ENCODE measurements around the gene VPS13A. TPM values are rescaled to one million over a fixed set of nuclear protein-coding genes. Genes with fewer than 3 reads are reported as not detected.

VPS13A gene
- total RNA-seq, 4 donors from 2014 or later: 45.9 to 77.0 (median 53.5) TPM

DNA sequence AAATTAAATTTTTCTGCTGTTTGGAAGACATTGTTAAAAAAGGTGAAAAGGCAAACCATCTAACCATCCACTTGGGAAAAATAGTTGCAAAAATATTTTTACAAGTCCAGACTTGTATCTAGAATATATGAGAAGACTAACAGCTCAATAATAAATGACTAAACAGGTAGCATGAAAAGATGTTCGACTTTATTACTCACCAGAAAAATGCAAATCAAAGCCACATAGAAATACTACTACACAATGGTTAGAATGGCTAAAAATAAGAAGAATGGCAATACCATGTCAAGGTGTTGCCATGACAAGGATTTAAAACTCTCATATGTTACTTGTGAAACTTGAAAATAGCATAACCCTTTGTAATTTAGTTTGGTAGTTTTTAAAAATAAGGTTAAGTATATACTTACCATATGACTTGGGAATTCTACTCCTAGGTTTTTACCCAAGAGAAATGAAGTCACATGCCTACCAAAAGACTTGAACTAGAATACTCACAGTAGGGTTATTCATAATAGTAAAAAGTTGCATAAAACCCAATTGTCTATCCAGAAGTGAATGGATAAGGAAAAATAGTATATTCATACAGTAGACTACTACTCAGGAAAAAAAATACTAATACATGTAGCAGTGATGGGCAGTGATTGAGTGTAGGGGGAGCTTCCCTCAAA, 93.8 kb downstream of the VPS13A start:
- DNase-seq: no peak
- Histone ChIP-seq H3K27me3 (no peaks in the 10 kb centered on the region), H3K9me3 (no peaks in the 10 kb centered on the region), H3K4me3 (replicated peaks in 1 of 3) (no peak overlapping the region), H3K27ac (no peak overlapping the region), H3K36me3 (peaks cover 0 to 3% of the 10 kb centered on the region in 2 donors), H3K4me1 (no peaks in the 10 kb centered on the region)
- intact Hi-C loops (cut with DNase I): no loop called here
- WGBS, 2 donors: 90 to 99% methylated on average over 1 of the region's 1 CpG
- TF ChIP-seq POLR2A (IDR thresholded peaks at IDR 0.05): no peak
- TF ChIP-seq, protein P1, sequence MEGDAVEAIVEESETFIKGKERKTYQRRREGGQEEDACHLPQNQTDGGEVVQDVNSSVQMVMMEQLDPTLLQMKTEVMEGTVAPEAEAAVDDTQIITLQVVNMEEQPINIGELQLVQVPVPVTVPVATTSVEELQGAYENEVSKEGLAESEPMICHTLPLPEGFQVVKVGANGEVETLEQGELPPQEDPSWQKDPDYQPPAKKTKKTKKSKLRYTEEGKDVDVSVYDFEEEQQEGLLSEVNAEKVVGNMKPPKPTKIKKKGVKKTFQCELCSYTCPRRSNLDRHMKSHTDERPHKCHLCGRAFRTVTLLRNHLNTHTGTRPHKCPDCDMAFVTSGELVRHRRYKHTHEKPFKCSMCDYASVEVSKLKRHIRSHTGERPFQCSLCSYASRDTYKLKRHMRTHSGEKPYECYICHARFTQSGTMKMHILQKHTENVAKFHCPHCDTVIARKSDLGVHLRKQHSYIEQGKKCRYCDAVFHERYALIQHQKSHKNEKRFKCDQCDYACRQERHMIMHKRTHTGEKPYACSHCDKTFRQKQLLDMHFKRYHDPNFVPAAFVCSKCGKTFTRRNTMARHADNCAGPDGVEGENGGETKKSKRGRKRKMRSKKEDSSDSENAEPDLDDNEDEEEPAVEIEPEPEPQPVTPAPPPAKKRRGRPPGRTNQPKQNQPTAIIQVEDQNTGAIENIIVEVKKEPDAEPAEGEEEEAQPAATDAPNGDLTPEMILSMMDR (IDR thresholded peaks at IDR 0.05): no peak

DNA sequence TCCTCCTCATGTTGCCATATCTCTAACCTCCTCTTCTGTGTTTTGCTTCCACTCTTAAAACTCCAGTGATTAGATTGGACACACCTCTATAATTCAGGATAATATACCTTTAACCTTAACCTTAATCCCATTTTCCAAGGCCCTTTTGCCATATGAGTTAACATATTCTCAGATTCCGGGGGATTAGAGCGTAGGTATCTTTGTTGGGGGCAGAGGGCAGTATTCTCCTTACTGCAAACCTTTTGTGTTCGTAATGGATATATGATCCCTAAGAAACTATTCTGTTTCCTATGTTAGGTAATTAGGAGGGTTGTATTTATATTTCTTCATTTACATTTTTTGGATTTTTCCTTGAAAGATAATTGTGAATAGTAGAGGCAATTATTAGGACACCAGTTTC, 99.5 kb downstream of the VPS13A start:
- TF ChIP-seq, protein P1 (IDR thresholded peaks at IDR 0.05): no peak
- no peak for TF ChIP-seq POLR2A (IDR thresholded peaks at IDR 0.05)
- Histone ChIP-seq H3K27me3 (no peaks in the 10 kb centered on the region), H3K9me3 (no peaks in the 10 kb centered on the region), H3K36me3 (peaks cover 0 to 10% of the 10 kb centered on the region in 2 donors), H3K27ac (no peak overlapping the region), H3K4me3 (replicated peaks in 1 of 3) (no peak overlapping the region), H3K4me1 (no peaks in the 10 kb centered on the region)
- intact Hi-C loops (cut with DNase I): no loop called here
- 83 to 98% methylated on average over 3 of the region's 3 CpGs for WGBS, 2 donors
- no peak for DNase-seq

DNA sequence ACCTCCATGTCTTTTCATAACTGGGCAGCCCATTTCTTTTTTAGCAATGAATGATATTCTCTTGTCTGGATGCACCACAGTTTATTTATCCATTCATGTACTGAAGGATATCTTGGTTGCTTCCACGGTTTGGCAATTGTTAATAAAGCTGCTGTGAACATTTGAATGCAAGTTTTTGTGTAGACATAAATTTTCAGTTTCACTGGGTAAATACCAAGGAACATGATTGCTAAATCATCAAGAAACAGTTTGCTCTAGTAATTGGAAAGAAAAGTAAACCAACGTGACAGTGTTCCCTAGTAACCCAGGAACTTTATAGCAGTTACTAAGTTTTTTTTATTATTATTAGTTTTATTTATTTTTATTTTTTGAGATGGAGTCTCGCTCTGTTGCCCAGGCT, 100.4 kb downstream of the VPS13A start:
- Histone ChIP-seq H3K4me1 (no peaks in the 10 kb centered on the region), H3K9me3 (no peaks in the 10 kb centered on the region), H3K27me3 (no peaks in the 10 kb centered on the region), H3K4me3 (replicated peaks in 1 of 3) (no peak overlapping the region), H3K27ac (no peak overlapping the region), H3K36me3 (peaks cover 3 to 10% of the 10 kb centered on the region in 2 donors)
- TF ChIP-seq, protein P1 (IDR thresholded peaks at IDR 0.05): no peak
- no peak for TF ChIP-seq POLR2A (IDR thresholded peaks at IDR 0.05)
- WGBS, 2 donors: 92 to 94% methylated on average over 3 of the region's 3 CpGs
- no peak for DNase-seq
- intact Hi-C loops (cut with DNase I): no loop called here

DNA sequence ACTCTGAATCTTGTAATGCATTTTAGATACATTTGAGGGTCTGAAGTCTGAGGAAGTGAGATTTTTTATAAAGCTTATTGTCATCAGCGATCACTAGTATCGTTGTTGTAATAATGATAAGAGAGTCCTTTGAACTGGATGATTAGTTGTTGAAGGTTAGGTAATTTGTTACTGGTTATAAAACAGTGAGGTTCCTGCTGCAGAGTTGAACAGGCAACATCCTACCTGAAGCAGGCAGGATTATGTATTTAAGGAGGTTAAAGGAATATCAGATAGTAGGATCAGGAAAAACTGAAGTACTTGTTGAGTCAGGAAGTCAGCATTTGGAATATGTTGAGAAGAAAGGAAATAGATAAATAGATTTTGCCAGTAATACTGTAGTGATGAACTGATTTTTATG, 106.7 kb downstream of the VPS13A start:
- WGBS, 2 donors: 95% methylated on average over 2 of the region's 2 CpGs
- H3K36me3 ChIP-seq: peaks cover 0 to 3% of the 10 kb centered on the region in 2 donors
- no peaks in the 10 kb centered on the region for H3K27me3 ChIP-seq
- H3K4me3 ChIP-seq (replicated peaks in 1 of 3): no peak overlapping the region
- no peaks in the 10 kb centered on the region for H3K9me3 ChIP-seq
- TF ChIP-seq, protein P1 (IDR thresholded peaks at IDR 0.05): no peak
- no peak for TF ChIP-seq POLR2A (IDR thresholded peaks at IDR 0.05)
- H3K27ac ChIP-seq: no peak overlapping the region
- H3K4me1 ChIP-seq: no peaks in the 10 kb centered on the region
- no peak for DNase-seq
- intact Hi-C loops (cut with DNase I): no loop called here

DNA sequence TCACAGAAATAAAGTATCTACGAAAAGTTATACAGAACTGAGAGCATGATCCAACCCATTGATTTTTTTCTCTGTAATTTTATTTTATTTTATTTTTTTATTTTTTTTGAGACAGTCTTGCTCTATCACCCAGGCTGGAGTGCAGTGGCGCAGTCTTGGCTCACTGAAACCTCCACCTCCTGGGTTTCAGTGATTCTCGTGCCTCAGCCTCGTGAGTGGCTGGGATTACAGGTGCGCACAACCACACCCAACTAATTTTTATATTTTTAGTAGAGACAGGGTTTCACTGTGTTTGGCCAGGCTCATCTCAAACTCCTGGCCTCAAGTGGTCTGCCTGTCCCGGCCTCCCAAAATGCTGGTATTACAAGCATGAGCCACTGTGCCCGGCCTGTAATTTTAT, 107.3 kb downstream of the VPS13A start:
- DNase-seq: no peak
- intact Hi-C loops (cut with DNase I): no loop called here
- Histone ChIP-seq H3K36me3 (peaks cover 0 to 3% of the 10 kb centered on the region in 2 donors), H3K4me1 (no peaks in the 10 kb centered on the region), H3K27ac (no peak overlapping the region), H3K4me3 (replicated peaks in 1 of 3) (no peak overlapping the region), H3K9me3 (no peaks in the 10 kb centered on the region), H3K27me3 (no peaks in the 10 kb centered on the region)
- TF ChIP-seq, protein P1 (IDR thresholded peaks at IDR 0.05): no peak
- TF ChIP-seq POLR2A (IDR thresholded peaks at IDR 0.05): no peak
- 96 to 97% methylated on average over 7 of the region's 7 CpGs for WGBS, 2 donors

All from thyroid gland (tissue), 4 donors.